GM18499 (cell line): ENCODE results near the gene MAFG.

Source experiments
- ATAC-seq: cut with Tn5 transposase; IDR thresholded peaks from one replicate; pipeline ENCODE4 v1.9.1; 2021; ENCODE audit warnings: moderate number of reproducible peaks; ENCODE audit not compliant: insufficient read depth, unreplicated experiment

The MAFG gene

DNA sequence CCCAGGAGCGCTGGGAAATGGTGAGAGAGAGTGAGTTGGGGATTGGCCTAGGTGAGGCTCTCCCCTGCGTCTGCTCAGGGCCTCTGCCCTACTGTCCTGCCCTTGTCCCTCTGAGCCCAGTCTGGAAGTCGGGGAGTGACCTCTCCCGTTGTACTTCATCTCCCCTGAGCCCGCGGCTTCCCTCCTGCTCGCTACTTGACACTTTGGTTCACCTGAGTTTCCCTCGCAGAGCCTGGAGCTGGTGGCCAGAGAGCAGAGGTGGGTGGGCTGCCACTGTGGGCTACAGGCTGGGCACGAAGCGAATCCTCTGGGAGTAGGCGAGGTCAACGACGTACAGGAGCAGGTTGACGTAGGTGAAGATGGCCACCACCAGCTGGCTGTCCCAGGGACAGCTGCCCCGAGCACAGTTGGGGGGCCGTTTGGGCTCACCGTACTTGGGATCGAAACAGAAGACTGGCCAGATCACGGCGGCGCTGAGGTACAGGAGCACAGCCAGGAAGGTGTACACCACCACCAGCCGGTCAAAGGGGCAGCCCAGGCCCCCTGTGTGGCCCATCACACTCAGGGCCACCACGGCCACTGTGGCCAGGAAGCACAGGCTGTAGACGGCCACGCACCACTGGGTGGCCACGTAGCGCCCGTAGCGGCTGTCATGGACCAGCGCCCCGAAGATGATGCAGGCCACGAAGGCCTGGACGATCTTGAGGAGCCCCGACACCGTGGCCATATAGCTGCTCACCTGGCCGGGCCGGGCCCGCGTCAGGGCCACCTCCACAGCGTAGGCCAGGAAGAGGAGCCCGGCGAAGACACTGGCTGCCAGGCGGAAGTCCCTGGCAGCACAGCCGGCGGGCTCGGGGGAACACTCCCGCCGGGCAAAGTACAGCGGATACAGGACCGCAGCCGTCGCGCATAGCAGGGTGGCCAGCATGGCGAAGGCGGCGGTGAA lies 13.3 kb upstream of the MAFG start:
- no peak for ATAC-seq

DNA sequence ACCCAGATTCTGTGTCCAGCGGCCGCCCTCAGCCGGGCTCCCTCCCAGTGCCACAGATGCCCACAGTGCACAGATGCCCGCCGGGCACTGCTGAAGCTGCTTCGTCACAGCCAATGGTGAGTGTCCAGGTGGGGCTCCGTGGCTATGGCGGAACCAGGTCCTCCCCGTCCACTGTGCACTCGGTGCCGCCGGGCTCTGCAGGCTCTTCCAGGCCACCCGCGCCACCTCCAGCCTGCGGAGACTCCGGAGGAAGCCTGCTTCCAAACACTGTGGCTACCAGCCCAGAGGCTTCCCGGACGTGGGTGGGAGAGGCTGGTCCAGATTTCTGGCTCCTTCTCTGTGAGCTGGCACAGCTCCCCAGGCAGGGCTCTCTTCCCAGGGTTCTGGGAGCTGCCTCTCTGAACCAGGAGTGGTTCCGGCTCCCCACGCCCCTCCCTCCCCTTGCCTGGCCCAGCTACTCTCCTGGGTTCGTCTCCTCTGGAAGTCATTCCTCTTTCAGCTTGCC lies 12.4 kb upstream of the MAFG start:
- no peak for ATAC-seq

DNA sequence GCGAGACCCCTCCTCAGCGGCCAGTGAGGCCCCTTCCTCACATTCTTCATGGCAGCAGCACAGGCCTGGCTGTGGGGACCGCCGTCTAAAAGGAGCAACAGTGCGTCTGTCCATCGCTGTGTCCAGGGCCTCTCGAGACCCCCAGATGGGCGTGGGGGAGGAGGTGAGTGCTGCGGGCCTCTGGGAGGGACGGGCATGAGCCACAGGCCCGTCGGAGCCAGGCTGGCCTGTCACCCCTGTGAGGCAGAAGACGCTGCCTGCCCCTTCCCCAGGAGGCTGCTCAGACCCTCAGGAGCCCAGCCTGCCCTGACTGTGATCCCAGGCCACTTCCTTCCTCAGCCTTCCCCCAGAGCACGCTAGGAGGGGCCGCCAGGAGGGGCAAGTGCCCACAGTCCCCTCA lies 11.7 kb upstream of the MAFG start:
- no peak for ATAC-seq

DNA sequence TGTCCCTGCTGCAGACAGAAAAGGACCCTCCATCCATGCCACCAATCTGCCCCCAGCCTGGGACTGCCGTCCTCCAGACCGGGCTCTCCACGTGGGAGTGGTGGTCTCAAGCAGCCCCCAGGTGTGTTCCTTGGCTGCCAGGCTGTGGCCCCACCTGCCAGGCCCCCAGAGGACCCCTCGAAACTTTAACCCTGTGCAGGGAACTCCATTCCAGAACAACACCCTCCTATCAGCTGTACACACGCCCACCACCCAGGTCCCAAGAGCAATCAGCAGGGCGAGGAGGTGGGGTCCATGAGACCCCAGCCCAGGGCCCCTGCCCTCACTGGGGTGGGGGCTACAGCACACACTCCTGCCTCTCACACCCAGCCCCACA lies 8.2 kb upstream of the MAFG start:
- ATAC-seq: no peak

DNA sequence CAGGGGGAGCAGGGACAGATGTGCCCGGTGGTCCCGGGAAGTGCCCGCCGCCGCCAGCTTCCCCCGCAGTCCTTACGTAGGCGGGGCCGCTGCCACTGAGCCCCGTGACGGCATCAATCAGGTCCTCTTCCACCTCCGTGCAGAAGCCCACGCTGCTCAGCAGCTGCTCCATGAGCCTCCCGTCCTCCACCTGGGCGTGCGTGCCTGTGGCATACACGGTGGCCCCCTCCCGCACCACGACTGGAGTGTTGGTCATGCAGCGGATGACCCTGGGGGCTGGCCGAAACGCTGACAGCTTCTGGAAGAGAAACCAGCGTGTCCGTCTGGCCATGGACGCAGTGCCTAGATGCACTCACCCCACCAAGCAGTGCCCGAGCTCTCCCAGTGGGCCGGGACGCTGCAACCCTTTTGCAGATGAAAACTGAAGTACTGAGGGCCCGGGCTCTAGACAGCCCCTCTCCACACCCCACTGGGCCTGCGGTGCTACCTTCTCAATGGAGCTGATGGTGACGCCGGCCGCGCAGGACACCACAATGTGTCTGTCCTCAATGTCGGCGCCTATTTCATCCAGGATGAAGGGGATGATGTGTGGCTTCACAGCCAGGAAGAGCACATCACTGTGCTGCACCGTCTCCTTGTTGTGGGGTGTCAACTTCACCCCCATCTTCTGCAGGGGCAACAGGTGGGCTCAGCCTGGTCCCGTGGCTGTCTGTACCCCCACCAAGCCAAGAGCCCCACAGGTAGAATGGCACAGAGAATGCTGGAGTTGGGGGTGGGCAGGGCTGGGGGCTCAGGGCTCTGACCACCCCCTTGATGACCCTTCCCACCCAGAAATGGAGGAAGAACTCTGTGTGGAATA lies 7.5 kb upstream of the MAFG start:
- ATAC-seq: no peak

DNA sequence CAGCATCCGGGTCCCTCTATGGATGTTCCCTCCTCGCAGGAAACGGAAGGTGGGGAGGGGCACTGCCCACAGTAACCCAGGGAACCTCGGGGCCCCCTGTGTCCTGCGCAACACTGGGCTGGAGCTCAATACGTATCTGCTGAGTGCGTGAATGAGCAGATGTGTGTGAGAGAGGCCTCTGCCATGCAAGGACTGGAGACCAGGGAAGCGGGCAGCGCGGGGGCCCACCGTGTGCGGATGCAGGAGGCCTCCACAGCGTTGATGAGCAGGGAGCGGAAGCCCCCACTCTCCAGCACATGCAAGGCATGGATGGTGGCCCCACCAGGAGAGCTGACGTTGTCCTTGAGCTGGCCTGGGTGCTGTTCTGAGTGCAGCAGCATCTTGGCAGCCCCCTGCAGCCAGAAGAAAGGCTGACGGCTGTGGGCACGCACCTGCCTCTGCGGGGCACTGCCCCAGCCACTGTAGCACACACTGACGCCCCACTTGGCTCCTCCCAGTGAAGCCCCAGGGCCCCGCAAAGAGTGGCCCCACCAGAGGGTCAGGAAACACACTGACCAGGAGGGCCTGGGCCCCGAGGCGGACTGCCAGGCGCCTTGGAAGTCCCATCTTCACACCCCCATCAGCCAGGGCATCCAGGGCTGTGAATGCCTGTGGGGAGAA lies 6.7 kb upstream of the MAFG start:
- ATAC-seq: no peak

DNA sequence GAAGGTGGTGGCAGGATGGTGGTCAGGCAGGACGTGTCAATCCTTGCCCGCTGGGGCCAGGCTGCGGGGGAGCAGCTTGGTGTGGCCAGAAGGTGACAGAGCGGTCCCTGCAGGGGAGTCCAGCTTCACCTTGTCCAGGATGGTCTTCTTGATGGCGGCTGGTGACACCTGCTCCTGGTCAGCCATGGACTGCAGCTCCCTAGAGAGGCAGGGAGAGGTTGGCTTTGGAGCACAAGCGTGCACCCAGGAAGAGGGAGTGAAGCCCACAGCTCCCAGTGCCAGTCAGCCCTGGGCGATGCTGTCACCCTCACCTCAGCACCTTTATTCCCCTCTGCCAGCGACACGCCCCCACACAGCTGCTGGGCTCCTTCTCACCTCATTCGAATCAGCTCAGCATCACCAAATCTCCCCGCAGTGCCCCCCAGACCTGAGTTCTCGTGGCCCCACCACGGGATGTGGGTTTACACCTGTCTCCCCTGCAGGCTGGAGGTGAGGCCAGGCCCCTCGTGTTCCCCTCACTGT lies 5.7 kb upstream of the MAFG start:
- no peak for ATAC-seq

DNA sequence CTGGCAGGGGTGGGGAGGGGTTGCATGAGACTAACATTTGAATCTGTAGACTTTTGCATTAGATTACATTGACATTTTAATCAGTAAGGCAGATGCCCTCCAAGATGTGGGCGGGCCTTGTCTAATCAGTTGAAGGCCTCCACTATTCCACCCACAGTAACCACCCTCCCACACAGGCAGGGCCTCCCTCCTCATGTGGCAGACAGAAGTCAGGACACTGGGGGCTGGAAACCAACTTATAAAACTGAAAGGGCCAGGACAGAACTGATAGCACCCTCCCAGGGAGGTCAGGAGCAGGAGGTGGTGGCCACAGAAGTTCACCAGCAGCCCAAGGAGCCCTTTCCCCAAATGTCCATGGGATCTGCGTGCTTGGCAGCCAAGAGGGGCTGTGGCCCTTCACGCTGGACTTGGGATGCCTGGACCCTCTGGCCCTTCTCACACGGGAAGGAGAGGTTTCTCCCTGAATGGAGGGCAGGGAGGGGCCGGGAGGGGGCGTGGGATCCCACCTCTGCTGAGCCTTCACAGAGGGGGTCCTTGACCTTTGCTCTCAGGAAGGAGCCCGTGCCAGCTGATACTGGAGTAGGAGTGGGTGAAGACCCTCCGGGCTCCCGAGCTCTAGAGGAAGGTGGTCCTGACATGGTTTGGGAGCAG lies 4.9 kb upstream of the MAFG start:
- ATAC-seq: no peak

DNA sequence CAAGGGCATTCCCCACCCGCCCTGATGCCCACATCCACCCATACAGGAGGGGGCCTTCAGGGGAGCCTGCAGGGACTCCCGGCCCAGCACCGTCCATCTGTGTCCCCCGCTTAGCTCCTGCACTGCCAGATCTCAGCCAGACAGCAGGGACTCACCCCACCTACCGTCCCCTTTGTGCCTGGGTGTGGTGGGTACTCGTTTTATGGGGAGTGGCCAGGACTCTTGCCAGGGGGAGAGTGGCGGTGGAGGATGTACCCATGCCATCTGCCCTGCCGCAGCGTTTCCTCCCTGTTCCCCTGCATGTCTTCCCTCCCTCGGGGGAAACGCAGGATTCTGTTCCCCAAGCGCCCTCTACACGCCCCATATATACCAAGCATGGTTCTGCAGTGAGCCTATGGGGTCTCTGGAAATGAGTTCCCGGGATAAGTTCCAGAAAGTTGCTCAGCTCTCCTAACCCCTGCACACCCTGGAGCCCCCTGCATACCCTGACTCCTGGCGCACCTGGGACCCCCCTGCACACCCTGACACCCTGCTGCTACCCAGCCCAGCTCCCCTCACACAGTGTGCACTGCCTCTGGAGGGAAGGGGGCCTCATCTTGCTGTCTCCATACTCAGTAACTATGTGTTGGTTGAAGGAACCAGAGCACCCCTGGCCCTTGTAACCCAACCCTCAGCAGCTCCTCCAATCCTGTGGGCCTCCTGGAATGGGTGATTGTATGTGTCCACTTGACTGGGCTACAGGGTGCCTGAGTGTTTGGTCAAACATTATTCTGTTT lies 4.2 kb upstream of the MAFG start:
- no peak for ATAC-seq

DNA sequence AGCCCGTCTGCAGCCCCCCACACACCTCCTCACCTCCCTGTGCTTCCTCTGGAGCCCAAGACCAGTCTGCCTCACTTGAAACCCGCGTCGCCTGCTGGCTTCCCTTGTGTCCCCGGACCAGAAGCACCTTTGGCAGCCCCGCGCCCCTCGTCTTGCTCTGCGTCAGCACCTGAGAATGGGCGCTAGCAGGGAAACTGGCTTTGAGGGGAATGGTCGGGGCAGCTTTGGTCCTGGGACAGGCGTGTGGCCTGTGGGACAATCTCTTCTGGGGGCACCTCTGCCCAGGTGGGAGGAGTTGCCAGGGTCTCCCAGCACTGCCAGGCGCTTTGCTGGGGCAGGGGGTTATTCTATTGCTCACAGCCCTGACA lies 3.6 kb upstream of the MAFG start:
- no peak for ATAC-seq

DNA sequence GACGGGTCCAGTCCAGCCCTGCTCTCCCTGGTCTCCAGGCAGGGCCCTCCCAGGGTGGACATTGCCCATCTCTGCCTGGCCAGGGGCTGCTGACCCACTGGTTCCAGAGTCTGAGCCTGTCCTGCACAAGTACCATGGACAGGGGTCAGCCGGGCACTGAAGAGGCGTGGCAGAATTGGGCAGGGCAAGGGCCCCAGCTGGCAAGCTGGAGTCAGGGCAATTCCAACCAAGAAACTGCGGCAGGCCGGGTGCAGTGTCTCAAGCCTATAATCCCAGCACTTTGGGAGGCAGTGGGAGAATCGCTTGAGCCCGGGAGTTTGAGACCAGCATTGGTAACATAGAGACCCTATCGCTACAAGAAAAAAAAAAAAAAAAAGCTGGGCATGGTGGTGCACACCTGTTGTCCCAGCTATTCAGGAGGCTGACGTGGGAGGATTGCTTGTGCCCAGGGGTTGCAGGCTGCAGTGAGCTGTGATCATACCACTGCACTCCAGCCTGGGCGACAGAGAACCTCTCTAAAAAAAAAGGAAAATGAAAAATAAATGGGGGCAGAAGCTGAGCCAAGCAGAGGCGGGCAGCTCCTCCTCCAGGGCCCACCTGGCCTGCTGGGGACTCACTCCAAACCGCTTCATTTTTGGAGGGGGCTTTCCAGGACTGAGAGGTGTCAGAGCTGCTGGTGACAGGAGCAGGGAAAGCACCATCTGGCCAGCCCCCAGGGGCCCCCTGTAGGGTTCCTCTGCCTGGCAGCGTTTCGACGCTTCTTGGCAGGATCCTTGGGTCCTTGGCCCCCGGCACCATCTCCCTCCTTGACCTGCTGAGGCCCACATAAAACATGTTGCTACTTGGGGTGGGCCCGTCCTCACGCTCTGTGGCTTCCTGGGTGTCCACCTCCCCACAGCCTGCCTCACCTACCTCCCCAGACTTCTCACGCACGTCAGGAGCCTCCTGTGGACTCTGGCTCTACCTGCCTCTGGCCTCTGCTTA lies 2.9 kb upstream of the MAFG start:
- no peak for ATAC-seq

DNA sequence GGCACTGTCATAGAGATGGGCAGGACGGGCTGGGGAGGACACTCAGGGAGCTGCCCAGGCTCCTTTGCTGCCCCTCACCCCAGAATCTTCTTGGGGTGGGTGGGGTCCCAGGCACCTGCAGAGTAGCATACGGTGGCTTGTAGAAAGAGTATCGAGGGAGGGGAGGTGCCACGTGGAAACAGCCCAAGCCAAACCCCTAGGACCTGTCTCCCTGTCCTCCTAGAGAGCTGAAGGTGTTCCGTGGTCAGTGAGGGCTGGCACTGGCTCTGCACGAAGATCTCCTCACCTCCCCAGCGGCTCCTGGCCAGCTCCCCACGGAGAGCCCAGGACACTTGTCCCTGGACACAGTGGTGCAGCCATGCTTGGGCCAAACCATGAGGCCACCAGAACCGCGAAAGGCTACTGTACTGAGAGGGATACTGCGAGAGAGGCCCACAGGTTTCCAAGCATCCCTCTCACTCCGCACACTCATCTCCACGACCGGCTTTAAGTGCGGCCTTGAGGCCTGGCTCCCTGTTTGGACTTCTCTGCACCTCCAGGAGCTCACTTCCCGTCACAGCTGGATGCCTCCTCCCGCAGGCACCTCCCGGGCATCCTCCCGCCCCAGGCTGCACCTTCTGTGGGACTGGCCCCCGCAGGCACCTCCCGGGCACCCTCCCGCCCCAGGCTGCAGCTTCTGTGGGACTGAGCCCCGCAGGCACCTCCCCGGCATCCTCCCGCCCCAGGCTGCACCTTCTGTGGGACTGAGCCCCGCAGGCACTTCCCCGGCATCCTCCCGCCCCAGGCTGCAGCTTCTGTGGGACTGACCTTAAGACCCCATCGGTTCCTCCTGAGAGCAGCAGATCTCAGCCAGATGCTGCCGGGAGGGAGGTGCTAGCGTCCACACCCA lies 2.0 kb upstream of the MAFG start:
- ATAC-seq: no peak

DNA sequence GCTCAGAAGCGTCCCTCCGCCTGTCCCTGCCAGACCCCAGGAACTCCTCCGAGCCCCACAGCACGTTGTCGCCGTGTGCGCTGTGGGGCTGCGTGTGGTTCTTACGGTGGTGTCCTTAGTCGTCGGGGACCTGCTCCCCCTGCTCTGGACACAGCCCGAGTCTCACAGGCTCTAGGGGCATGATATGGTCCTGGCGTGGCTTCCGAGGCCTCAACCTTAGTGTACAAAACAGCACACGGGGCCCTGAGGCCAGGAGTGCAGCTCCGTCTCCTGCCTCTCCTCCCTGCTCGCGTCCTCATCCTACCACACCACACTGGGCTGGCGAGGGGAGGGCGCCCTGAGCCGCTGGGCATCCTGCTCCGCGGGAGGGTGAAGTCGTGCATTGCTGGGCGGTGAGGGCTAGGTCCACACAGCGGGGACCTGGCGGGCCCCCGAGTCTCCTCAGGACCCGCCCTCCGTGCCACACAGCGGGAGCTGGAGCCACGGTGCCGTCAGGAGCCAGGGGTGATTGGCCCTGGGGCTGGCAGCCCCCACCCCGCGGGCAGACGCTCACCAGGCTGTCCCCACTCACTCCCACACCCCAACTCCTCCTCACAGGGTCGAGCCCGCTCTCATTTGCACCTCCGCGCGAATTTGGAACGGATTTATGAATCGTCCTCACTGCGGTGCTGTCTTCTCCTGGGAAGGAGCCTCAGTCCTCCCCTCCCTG lies 1.2 kb upstream of the MAFG start:
- no peak for ATAC-seq

DNA sequence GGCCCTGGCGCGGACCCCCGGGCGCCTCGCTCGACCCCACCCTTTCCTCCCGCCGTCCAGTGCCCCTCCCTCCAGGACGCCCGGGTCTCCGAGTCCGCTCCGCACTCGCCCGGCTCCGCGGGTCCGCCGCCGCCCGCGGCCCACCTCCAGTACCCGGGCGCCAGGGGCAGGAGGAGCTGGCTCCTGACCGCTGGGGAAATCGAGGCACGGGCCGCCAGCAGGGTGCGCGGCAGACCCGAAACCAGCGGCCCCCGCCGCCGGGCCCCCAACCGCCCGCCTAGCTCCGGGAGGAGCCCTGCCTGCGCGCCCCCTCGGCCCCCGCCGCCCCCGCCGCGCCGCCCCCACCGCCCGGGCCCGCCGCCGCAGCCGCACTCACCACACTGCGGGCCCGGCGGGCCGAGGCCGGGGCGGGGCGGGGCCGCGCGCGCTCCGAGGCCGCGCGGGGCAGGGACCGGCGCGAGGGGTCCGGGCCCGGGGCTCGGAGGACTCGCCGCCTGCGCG lies 333 bp downstream of the MAFG start:
- peak; percentile 11 for ATAC-seq

DNA sequence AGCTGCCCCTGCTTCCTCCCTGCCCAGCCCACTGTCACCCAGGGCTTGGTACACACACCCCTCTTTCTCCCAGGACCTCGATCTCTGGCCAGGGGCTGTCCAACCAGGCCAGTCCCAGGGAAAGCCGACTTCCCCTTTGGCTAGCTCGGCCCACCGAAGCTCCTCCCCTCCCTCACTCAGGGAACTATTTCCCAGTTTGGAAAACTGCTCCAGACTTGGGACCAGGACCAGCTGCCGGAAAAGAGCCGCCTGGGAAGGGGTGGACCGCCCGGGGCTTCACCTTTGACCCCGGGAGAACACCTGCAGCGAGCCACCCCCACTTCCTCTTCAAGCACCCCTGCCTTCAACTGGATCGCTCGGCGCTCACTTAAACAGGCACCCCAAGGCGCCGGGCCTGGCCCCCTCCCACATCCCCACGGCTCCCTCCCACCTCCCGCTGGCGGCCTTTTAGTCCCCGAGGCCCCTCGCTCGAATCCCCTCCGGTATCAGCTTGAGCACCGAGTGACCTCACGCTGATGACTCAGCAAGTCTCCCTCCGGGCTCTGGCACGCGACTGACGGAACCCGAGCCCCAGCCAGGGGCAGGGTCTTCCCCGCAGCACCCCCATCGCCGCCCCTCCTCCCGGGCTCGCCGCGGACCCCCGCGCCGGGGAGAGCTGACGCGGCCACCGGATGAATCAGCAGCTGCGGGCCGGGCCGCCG lies 934 bp downstream of the MAFG start:
- no peak for ATAC-seq
